ENCODE results near the gene NAALADL2.

NAALADL2 gene

GRCh38 chr3:175640958-175641357, 781.8 kb downstream of the NAALADL2 start:
- Histone ChIP-seq H3K4me3 (ENCODE audit: low read depth in 1 of 2, low read length in 2 of 2) (no peak overlapping the region), H3K27ac (ENCODE audit: low read length) (no peak overlapping the region), H3K9ac (ENCODE audit: low read depth, low read length) (no peak overlapping the region), H3K27me3 (ENCODE audit: insufficient read depth, low read length, poor library complexity) (no peaks in the 10 kb centered on the region), H3K9me3 (ENCODE audit: insufficient read depth, low read length, severe bottlenecking) (no peaks in the 10 kb centered on the region), H3K4me1 (ENCODE audit: insufficient read depth, low read length) (no peaks in the 10 kb centered on the region), H4K20me1 (ENCODE audit: insufficient read depth, low read length) (no peaks in the 10 kb centered on the region), H3K36me3 (ENCODE audit: insufficient read depth, low read length) (no peaks in the 10 kb centered on the region), H2AFZ (ENCODE audit: low read depth, low read length) (no peak overlapping the region), H3K79me2 (ENCODE audit: insufficient read depth, low read length) (no peaks in the 10 kb centered on the region), H3K4me2 (ENCODE audit: insufficient read depth, low read length) (no peak overlapping the region)
- DNase-seq: no peak
- no peak for TF ChIP-seq EZH2 (IDR thresholded peaks at IDR 0.05; ENCODE audit: borderline replicate concordance, low read depth, low read length, severe bottlenecking)
- TF ChIP-seq, protein P1, sequence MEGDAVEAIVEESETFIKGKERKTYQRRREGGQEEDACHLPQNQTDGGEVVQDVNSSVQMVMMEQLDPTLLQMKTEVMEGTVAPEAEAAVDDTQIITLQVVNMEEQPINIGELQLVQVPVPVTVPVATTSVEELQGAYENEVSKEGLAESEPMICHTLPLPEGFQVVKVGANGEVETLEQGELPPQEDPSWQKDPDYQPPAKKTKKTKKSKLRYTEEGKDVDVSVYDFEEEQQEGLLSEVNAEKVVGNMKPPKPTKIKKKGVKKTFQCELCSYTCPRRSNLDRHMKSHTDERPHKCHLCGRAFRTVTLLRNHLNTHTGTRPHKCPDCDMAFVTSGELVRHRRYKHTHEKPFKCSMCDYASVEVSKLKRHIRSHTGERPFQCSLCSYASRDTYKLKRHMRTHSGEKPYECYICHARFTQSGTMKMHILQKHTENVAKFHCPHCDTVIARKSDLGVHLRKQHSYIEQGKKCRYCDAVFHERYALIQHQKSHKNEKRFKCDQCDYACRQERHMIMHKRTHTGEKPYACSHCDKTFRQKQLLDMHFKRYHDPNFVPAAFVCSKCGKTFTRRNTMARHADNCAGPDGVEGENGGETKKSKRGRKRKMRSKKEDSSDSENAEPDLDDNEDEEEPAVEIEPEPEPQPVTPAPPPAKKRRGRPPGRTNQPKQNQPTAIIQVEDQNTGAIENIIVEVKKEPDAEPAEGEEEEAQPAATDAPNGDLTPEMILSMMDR (IDR thresholded peaks at IDR 0.05; ENCODE audit: borderline replicate concordance, extremely low read depth, low read length, poor library complexity, severe bottlenecking): no peak
- no peak for ATAC-seq (ENCODE audit: insufficient read depth, low read depth)

- Histone ChIP-seq H3K4me1 (ENCODE audit: insufficient read depth, low read length) (no peaks in the 10 kb centered on the region), H3K4me3 (ENCODE audit: low read depth in 1 of 2, low read length in 2 of 2) (no peak overlapping the region), H4K20me1 (ENCODE audit: insufficient read depth, low read length) (no peaks in the 10 kb centered on the region), H3K27me3 (ENCODE audit: insufficient read depth, low read length, poor library complexity) (no peaks in the 10 kb centered on the region), H3K9me3 (ENCODE audit: insufficient read depth, low read length, severe bottlenecking) (no peaks in the 10 kb centered on the region), H3K4me2 (ENCODE audit: insufficient read depth, low read length) (no peak overlapping the region), H3K9ac (ENCODE audit: low read depth, low read length) (no peak overlapping the region), H3K27ac (ENCODE audit: low read length) (no peak overlapping the region), H3K79me2 (ENCODE audit: insufficient read depth, low read length) (no peaks in the 10 kb centered on the region), H3K36me3 (ENCODE audit: insufficient read depth, low read length) (no peaks in the 10 kb centered on the region), H2AFZ (ENCODE audit: low read depth, low read length) (no peak overlapping the region)
- ATAC-seq (ENCODE audit: insufficient read depth, low read depth) (no peak), DNase-seq (no peak)
- TF ChIP-seq EZH2 (IDR thresholded peaks at IDR 0.05; ENCODE audit: borderline replicate concordance, low read depth, low read length, severe bottlenecking): no peak
- TF ChIP-seq, protein P1 (IDR thresholded peaks at IDR 0.05; ENCODE audit: borderline replicate concordance, extremely low read depth, low read length, poor library complexity, severe bottlenecking): no peak
Observed at GRCh38 chr3:175646865-175647264, 787.7 kb downstream of the NAALADL2 start.

DNA sequence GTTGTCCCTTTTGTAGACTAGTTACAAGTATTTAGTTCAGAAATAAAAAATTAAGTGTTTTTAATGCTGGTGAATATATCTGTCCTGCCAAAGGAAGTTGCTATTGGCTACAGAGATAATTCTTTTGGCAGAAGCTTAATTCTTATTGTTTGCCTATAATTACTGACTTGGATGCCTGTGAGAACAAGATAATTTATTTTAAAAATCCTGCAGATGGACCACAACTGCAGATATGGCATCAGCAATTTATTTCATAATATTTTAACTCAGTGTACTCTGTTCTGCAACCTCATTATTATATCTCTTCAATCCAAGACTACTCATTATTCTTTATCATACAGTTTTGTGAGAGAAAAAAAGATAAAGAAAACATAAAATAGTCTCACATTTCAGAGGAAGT, 789.8 kb downstream of the NAALADL2 start:
- no peaks in the 10 kb centered on the region for H3K9me3 ChIP-seq (ENCODE audit: insufficient read depth, low read length, severe bottlenecking)
- ATAC-seq (ENCODE audit: insufficient read depth, low read depth) (no peak), DNase-seq (no peak)
- H3K79me2 ChIP-seq (ENCODE audit: insufficient read depth, low read length): no peaks in the 10 kb centered on the region
- H4K20me1 ChIP-seq (ENCODE audit: insufficient read depth, low read length): no peaks in the 10 kb centered on the region
- no peak overlapping the region for H3K9ac ChIP-seq (ENCODE audit: low read depth, low read length)
- H3K36me3 ChIP-seq (ENCODE audit: insufficient read depth, low read length): no peaks in the 10 kb centered on the region
- no peak overlapping the region for H3K4me2 ChIP-seq (ENCODE audit: insufficient read depth, low read length)
- TF ChIP-seq, protein P1 (IDR thresholded peaks at IDR 0.05; ENCODE audit: borderline replicate concordance, extremely low read depth, low read length, poor library complexity, severe bottlenecking): no peak
- no peak for TF ChIP-seq EZH2 (IDR thresholded peaks at IDR 0.05; ENCODE audit: borderline replicate concordance, low read depth, low read length, severe bottlenecking)
- no peak overlapping the region for H3K27ac ChIP-seq (ENCODE audit: low read length)
- no peaks in the 10 kb centered on the region for H3K4me1 ChIP-seq (ENCODE audit: insufficient read depth, low read length)
- no peak overlapping the region for H3K4me3 ChIP-seq (ENCODE audit: low read depth in 1 of 2, low read length in 2 of 2)
- H2AFZ ChIP-seq (ENCODE audit: low read depth, low read length): no peak overlapping the region
- H3K27me3 ChIP-seq (ENCODE audit: insufficient read depth, low read length, poor library complexity): no peaks in the 10 kb centered on the region

DNA sequence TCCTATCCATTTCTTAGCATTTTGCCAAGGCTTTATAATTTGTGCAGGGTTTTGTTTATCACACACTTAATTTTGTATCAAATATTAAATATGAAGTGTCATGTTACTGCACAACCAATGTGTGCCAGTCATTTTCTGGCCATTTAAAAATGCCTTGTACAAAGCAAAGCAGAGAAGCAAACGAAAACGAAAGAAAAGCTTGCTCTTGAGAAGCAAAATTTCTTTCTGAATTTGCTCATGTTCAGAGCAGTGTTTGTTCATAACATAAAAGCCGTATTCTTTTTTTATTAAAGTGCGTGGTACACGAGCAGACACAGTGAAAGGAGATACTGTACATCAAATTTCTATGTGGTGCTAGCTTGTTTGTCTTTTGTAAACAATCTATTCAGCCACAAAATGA, 792.6 kb downstream of the NAALADL2 start:
- Histone ChIP-seq H3K9me3 (ENCODE audit: insufficient read depth, low read length, severe bottlenecking) (no peaks in the 10 kb centered on the region), H4K20me1 (ENCODE audit: insufficient read depth, low read length) (no peaks in the 10 kb centered on the region), H3K36me3 (ENCODE audit: insufficient read depth, low read length) (no peaks in the 10 kb centered on the region), H2AFZ (ENCODE audit: low read depth, low read length) (no peak overlapping the region), H3K4me1 (ENCODE audit: insufficient read depth, low read length) (no peaks in the 10 kb centered on the region), H3K27me3 (ENCODE audit: insufficient read depth, low read length, poor library complexity) (no peaks in the 10 kb centered on the region), H3K27ac (ENCODE audit: low read length) (no peak overlapping the region), H3K79me2 (ENCODE audit: insufficient read depth, low read length) (no peaks in the 10 kb centered on the region), H3K4me2 (ENCODE audit: insufficient read depth, low read length) (no peak overlapping the region), H3K4me3 (ENCODE audit: low read depth in 1 of 2, low read length in 2 of 2) (no peak overlapping the region), H3K9ac (ENCODE audit: low read depth, low read length) (no peak overlapping the region)
- TF ChIP-seq EZH2 (IDR thresholded peaks at IDR 0.05; ENCODE audit: borderline replicate concordance, low read depth, low read length, severe bottlenecking): no peak
- TF ChIP-seq, protein P1 (IDR thresholded peaks at IDR 0.05; ENCODE audit: borderline replicate concordance, extremely low read depth, low read length, poor library complexity, severe bottlenecking): no peak
- no peak for DNase-seq
- no peak for ATAC-seq (ENCODE audit: insufficient read depth, low read depth)

Data from DND-41 (cell line).